Measurements from ENCODE around the gene SLC1A3.

The SLC1A3 gene

DNA sequence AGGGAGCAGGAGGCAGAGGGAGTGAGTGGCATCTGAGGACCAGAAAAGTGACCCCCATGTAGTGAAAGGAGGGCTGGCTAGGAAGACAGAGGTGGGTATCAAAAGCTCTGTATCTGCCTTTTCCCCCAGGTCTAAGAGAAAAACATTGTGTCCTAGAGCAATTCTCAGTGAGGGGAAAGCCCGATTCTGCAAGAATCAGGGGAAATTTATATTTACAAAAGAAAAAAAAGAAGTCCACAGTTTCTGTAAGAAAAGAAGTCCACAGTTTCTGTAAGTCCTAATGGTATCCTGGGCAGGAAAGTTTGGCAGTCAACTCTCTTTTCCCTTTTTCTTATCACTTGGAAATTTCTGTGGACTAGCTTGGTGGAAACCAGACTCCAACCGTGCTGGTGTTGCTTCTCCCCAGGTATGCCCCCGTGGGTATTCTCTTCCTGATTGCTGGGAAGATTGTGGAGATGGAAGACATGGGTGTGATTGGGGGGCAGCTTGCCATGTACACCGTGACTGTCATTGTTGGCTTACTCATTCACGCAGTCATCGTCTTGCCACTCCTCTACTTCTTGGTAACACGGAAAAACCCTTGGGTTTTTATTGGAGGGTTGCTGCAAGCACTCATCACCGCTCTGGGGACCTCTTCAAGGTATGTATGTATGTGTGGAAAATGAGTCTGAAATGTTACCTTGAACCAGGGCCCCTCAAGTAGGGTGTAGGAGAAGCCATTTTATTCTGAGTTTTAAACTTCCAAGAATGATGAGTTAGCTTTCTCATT is 73.0 kb downstream of the SLC1A3 start:
- Histone ChIP-seq H3K56ac (ENCODE audit: low read length) (no peak overlapping the region), H4K5ac (ENCODE audit: low read length) (no peak overlapping the region), H3K27ac (ENCODE audit: low read depth, low read length) (no peak overlapping the region), H3K18ac (ENCODE audit: low read length) (no peak overlapping the region), H2BK120ac (ENCODE audit: low read depth, low read length) (no peak overlapping the region), H2AK5ac (ENCODE audit: low read length) (no peak overlapping the region), H3K4me3 (ENCODE audit: low read length) (no peak overlapping the region), H2BK5ac (ENCODE audit: low read length) (no peak overlapping the region), H3K23ac (ENCODE audit: low read length) (no peak overlapping the region), H3K27me3 (ENCODE audit: insufficient read depth, low read length, poor library complexity) (no peaks in the 10 kb centered on the region), H3K9ac (ENCODE audit: low read length) (no peak overlapping the region), H3K79me1 (ENCODE audit: low read length) (no peaks in the 10 kb centered on the region), H3K4ac (ENCODE audit: low read depth, low read length) (no peak overlapping the region), H3K79me2 (ENCODE audit: control insufficient read depth, insufficient read depth, low read length) (no peaks in the 10 kb centered on the region), H2BK15ac (replicated peaks; ENCODE audit: low read depth) (no peak overlapping the region), H3K4me1 (ENCODE audit: control insufficient read depth, low read depth, low read length) (no peaks in the 10 kb centered on the region), H4K8ac (ENCODE audit: low read depth, low read length) (no peak overlapping the region), H3K36me3 (ENCODE audit: control insufficient read depth, insufficient read depth, low read length) (no peaks in the 10 kb centered on the region), H3K4me2 (ENCODE audit: low read length) (no peak overlapping the region)
- no CpG with 5 or more reads among the region's 8 CpGs for WGBS (ENCODE audit: extremely low coverage, insufficient coverage, low lambda C conversion rate)
- no peak for DNase-seq

- Histone ChIP-seq H3K4me1 (ENCODE audit: control insufficient read depth, low read depth, low read length) (no peaks in the 10 kb centered on the region), H4K8ac (ENCODE audit: low read depth, low read length) (no peak overlapping the region), H3K9ac (ENCODE audit: low read length) (no peak overlapping the region), H3K4me2 (ENCODE audit: low read length) (no peak overlapping the region), H3K36me3 (ENCODE audit: control insufficient read depth, insufficient read depth, low read length) (no peaks in the 10 kb centered on the region), H4K5ac (ENCODE audit: low read length) (no peak overlapping the region), H2BK120ac (ENCODE audit: low read depth, low read length) (no peak overlapping the region), H3K27ac (ENCODE audit: low read depth, low read length) (no peak overlapping the region), H3K79me2 (ENCODE audit: control insufficient read depth, insufficient read depth, low read length) (no peaks in the 10 kb centered on the region), H2BK15ac (replicated peaks; ENCODE audit: low read depth) (no peak overlapping the region), H3K4ac (ENCODE audit: low read depth, low read length) (no peak overlapping the region), H2AK5ac (ENCODE audit: low read length) (no peak overlapping the region), H3K79me1 (ENCODE audit: low read length) (no peaks in the 10 kb centered on the region), H3K4me3 (ENCODE audit: low read length) (no peak overlapping the region), H3K56ac (ENCODE audit: low read length) (no peak overlapping the region), H2BK5ac (ENCODE audit: low read length) (no peak overlapping the region), H3K27me3 (ENCODE audit: insufficient read depth, low read length, poor library complexity) (no peaks in the 10 kb centered on the region), H3K23ac (ENCODE audit: low read length) (no peak overlapping the region), H3K18ac (ENCODE audit: low read length) (no peak overlapping the region)
- no CpG with 5 or more reads among the region's 7 CpGs for WGBS (ENCODE audit: extremely low coverage, insufficient coverage, low lambda C conversion rate)
- no peak for DNase-seq
Observed at GRCh38 chr5:36680066-36680465, 73.7 kb downstream of the SLC1A3 start.

- Histone ChIP-seq H3K18ac (ENCODE audit: low read length) (no peak overlapping the region), H2AK5ac (ENCODE audit: low read length) (no peak overlapping the region), H2BK15ac (replicated peaks; ENCODE audit: low read depth) (no peak overlapping the region), H3K4me3 (ENCODE audit: low read length) (no peak overlapping the region), H3K79me1 (ENCODE audit: low read length) (no peaks in the 10 kb centered on the region), H3K23ac (ENCODE audit: low read length) (no peak overlapping the region), H3K4ac (ENCODE audit: low read depth, low read length) (no peak overlapping the region), H3K9ac (ENCODE audit: low read length) (no peak overlapping the region), H4K5ac (ENCODE audit: low read length) (no peak overlapping the region), H3K79me2 (ENCODE audit: control insufficient read depth, insufficient read depth, low read length) (no peaks in the 10 kb centered on the region), H2BK5ac (ENCODE audit: low read length) (no peak overlapping the region), H4K8ac (ENCODE audit: low read depth, low read length) (no peak overlapping the region), H3K4me1 (ENCODE audit: control insufficient read depth, low read depth, low read length) (no peaks in the 10 kb centered on the region), H2BK120ac (ENCODE audit: low read depth, low read length) (no peak overlapping the region), H3K56ac (ENCODE audit: low read length) (no peak overlapping the region), H3K27ac (ENCODE audit: low read depth, low read length) (no peak overlapping the region), H3K4me2 (ENCODE audit: low read length) (no peak overlapping the region), H3K27me3 (ENCODE audit: insufficient read depth, low read length, poor library complexity) (no peaks in the 10 kb centered on the region), H3K36me3 (ENCODE audit: control insufficient read depth, insufficient read depth, low read length) (no peaks in the 10 kb centered on the region)
- no CpG with 5 or more reads among the region's 1 CpG for WGBS (ENCODE audit: extremely low coverage, insufficient coverage, low lambda C conversion rate)
- no peak for DNase-seq
Observed at GRCh38 chr5:36681711-36682110, 75.3 kb downstream of the SLC1A3 start.

DNA sequence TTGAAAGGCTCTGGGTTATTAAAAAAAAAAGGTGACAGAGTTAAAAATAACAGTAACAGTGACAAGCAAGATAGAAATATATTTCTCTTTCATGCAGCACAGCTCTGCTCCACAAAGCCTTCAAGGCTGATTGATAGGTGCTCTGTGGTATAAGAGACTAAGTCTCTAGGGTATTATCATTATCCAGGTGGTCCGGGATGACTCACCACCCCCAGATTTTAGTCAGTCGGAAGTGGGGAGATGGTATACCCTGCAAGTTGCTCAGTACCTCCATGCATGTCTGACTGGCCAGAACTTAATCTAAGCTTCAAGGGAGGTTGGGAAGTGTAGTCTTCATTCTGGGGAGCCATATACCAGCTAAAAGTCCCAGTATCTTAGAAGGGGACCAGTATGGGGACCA is 76.1 kb downstream of the SLC1A3 start:
- Histone ChIP-seq H3K4me1 (ENCODE audit: control insufficient read depth, low read depth, low read length) (no peaks in the 10 kb centered on the region), H2AK5ac (ENCODE audit: low read length) (no peak overlapping the region), H4K8ac (ENCODE audit: low read depth, low read length) (no peak overlapping the region), H4K5ac (ENCODE audit: low read length) (no peak overlapping the region), H2BK15ac (replicated peaks; ENCODE audit: low read depth) (no peak overlapping the region), H3K79me1 (ENCODE audit: low read length) (no peaks in the 10 kb centered on the region), H3K23ac (ENCODE audit: low read length) (no peak overlapping the region), H3K27me3 (ENCODE audit: insufficient read depth, low read length, poor library complexity) (no peaks in the 10 kb centered on the region), H3K79me2 (ENCODE audit: control insufficient read depth, insufficient read depth, low read length) (no peaks in the 10 kb centered on the region), H3K9ac (ENCODE audit: low read length) (no peak overlapping the region), H2BK5ac (ENCODE audit: low read length) (no peak overlapping the region), H3K36me3 (ENCODE audit: control insufficient read depth, insufficient read depth, low read length) (no peaks in the 10 kb centered on the region), H3K27ac (ENCODE audit: low read depth, low read length) (no peak overlapping the region), H3K4me3 (ENCODE audit: low read length) (no peak overlapping the region), H3K18ac (ENCODE audit: low read length) (no peak overlapping the region), H3K56ac (ENCODE audit: low read length) (no peak overlapping the region), H3K4ac (ENCODE audit: low read depth, low read length) (no peak overlapping the region), H2BK120ac (ENCODE audit: low read depth, low read length) (no peak overlapping the region), H3K4me2 (ENCODE audit: low read length) (no peak overlapping the region)
- no peak for DNase-seq
- WGBS (ENCODE audit: extremely low coverage, insufficient coverage, low lambda C conversion rate), result no CpG with 5 or more reads among the region's 2 CpGs

GRCh38 chr5:36683821-36684434 is 77.5 kb downstream of the SLC1A3 start:
- Histone ChIP-seq H4K8ac (ENCODE audit: low read depth, low read length) (no peak overlapping the region), H3K4me1 (ENCODE audit: control insufficient read depth, low read depth, low read length) (no peaks in the 10 kb centered on the region), H3K79me1 (ENCODE audit: low read length) (no peaks in the 10 kb centered on the region), H4K5ac (ENCODE audit: low read length) (no peak overlapping the region), H3K4ac (ENCODE audit: low read depth, low read length) (no peak overlapping the region), H3K56ac (ENCODE audit: low read length) (no peak overlapping the region), H2BK5ac (ENCODE audit: low read length) (no peak overlapping the region), H3K4me3 (ENCODE audit: low read length) (no peak overlapping the region), H3K23ac (ENCODE audit: low read length) (no peak overlapping the region), H3K4me2 (ENCODE audit: low read length) (no peak overlapping the region), H3K36me3 (ENCODE audit: control insufficient read depth, insufficient read depth, low read length) (no peaks in the 10 kb centered on the region), H3K9ac (ENCODE audit: low read length) (no peak overlapping the region), H2BK15ac (replicated peaks; ENCODE audit: low read depth) (no peak overlapping the region), H3K27ac (ENCODE audit: low read depth, low read length) (no peak overlapping the region), H2AK5ac (ENCODE audit: low read length) (no peak overlapping the region), H3K79me2 (ENCODE audit: control insufficient read depth, insufficient read depth, low read length) (no peaks in the 10 kb centered on the region), H3K27me3 (ENCODE audit: insufficient read depth, low read length, poor library complexity) (no peaks in the 10 kb centered on the region), H3K18ac (ENCODE audit: low read length) (no peak overlapping the region), H2BK120ac (ENCODE audit: low read depth, low read length) (no peak overlapping the region)
- no peak for DNase-seq
- WGBS (ENCODE audit: extremely low coverage, insufficient coverage, low lambda C conversion rate), result no CpG with 5 or more reads among the region's 9 CpGs
